Measurements from ENCODE around the gene AXIN1. TPM values are rescaled to one million over a fixed set of nuclear protein-coding genes. Genes with fewer than 3 reads are reported as not detected.
"Not testable (repeated sequence)": the region's sequence is repeated elsewhere in the genome, so short reads cannot be mapped to it uniquely, and the experiment has no call there.

The AXIN1 gene
- total RNA-seq, 4 donors from 2014 or later = 34.3 to 38.4 (median 37.2) TPM

GRCh38 chr16:339680-340079 is 12.8 kb downstream of the AXIN1 start:
- TF ChIP-seq CTCF (IDR thresholded peaks at IDR 0.05) (no peak), EP300 (IDR thresholded peaks at IDR 0.05) (no peak), POLR2A (IDR thresholded peaks at IDR 0.05) (no peak), POLR2AphosphoS5 (IDR thresholded peaks at IDR 0.05) (no peak)
- Histone ChIP-seq H3K27me3 (no peaks in the 10 kb centered on the region), H3K9me3 (no peaks in the 10 kb centered on the region), H3K36me3 (peaks cover 15% of the 10 kb centered on the region), H3K27ac (no peak overlapping the region), H3K4me3 (no peak overlapping the region), H3K4me1 (peaks cover 11% of the 10 kb centered on the region)
- WGBS = 45% methylated on average over 5 of the region's 5 CpGs
- no peak for DNase-seq (ENCODE audit: low spot score in 2 of 2)

GRCh38 chr16:337975-338575 is 14.4 kb downstream of the AXIN1 start:
- Histone ChIP-seq H3K27me3 (no peaks in the 10 kb centered on the region), H3K36me3 (peaks cover 6% of the 10 kb centered on the region), H3K9me3 (no peaks in the 10 kb centered on the region), H3K4me1 (peaks cover 11% of the 10 kb centered on the region), H3K4me3 (no peak overlapping the region), H3K27ac (no peak overlapping the region)
- WGBS = 84% methylated on average over 13 of the region's 21 CpGs
- TF ChIP-seq POLR2A (IDR thresholded peaks at IDR 0.05) (no peak), POLR2AphosphoS5 (IDR thresholded peaks at IDR 0.05) (no peak), EP300 (IDR thresholded peaks at IDR 0.05) (no peak), CTCF (IDR thresholded peaks at IDR 0.05) (no peak)
- no peak for DNase-seq (ENCODE audit: low spot score in 2 of 2)

GRCh38 chr16:337437-337836 is 15.1 kb downstream of the AXIN1 start:
- no peaks in the 10 kb centered on the region for H3K27me3 ChIP-seq
- no peak overlapping the region for H3K4me3 ChIP-seq
- WGBS = 64% methylated on average over 8 of the region's 10 CpGs
- no peak overlapping the region for H3K27ac ChIP-seq
- TF ChIP-seq POLR2A (IDR thresholded peaks at IDR 0.05) (no peak), EP300 (IDR thresholded peaks at IDR 0.05) (no peak), CTCF (IDR thresholded peaks at IDR 0.05) (no peak), POLR2AphosphoS5 (IDR thresholded peaks at IDR 0.05) (no peak)
- DNase-seq (ENCODE audit: low spot score in 2 of 2) = no peak
- no peaks in the 10 kb centered on the region for H3K36me3 ChIP-seq
- no peaks in the 10 kb centered on the region for H3K9me3 ChIP-seq
- H3K4me1 ChIP-seq = peaks cover 8% of the 10 kb centered on the region

- H3K36me3 ChIP-seq = no peaks in the 10 kb centered on the region
- no peak overlapping the region for H3K27ac ChIP-seq
- WGBS = 84% methylated on average over 11 of the region's 11 CpGs
- DNase-seq (ENCODE audit: low spot score in 2 of 2) = no peak
- no peaks in the 10 kb centered on the region for H3K9me3 ChIP-seq
- peaks cover 9% of the 10 kb centered on the region for H3K4me1 ChIP-seq
- H3K4me3 ChIP-seq = no peak overlapping the region
- H3K27me3 ChIP-seq = no peaks in the 10 kb centered on the region
- no peak for TF ChIP-seq EP300 (IDR thresholded peaks at IDR 0.05)
- TF ChIP-seq CTCF (IDR thresholded peaks at IDR 0.05) = no peak
- TF ChIP-seq POLR2AphosphoS5 (IDR thresholded peaks at IDR 0.05) = no peak
- no peak for TF ChIP-seq POLR2A (IDR thresholded peaks at IDR 0.05)
These were observed 16.3 kb downstream of the AXIN1 start for GRCh38 chr16:336269-336668.

GRCh38 chr16:334861-335632 is 17.5 kb downstream of the AXIN1 start:
- WGBS = 86% methylated on average over 11 of the region's 11 CpGs

GRCh38 chr16:334164-334832 is 18.2 kb downstream of the AXIN1 start:
- H3K27ac ChIP-seq; H3K4me3 ChIP-seq; H3K27me3 ChIP-seq; H3K36me3 ChIP-seq; H3K9me3 ChIP-seq; H3K4me1 ChIP-seq; DNase-seq (ENCODE audit: low spot score in 2 of 2): not testable (repeated sequence)
- WGBS = 78% methylated on average over 4 of the region's 5 CpGs

More at GRCh38 chr16:334861-335632, 17.5 kb downstream of the AXIN1 start:
- not testable (repeated sequence) for H3K4me1 ChIP-seq; DNase-seq (ENCODE audit: low spot score in 2 of 2); H3K27ac ChIP-seq; H3K27me3 ChIP-seq; H3K4me3 ChIP-seq; H3K9me3 ChIP-seq; H3K36me3 ChIP-seq
